CD4-positive, alpha-beta T cell treated with Interleukin-4 for 1 hour (primary cell): ENCODE data around the gene CPM.
"Not testable (repeated sequence)": the region's sequence is repeated elsewhere in the genome, so short reads cannot be mapped to it uniquely, and the experiment has no call there.

Experiments used
- DNase-seq, 2 donors: peaks; one replicate each; pipeline ENCODE4 v3.0.0-alpha.2; 2020 to 2022

CPM gene

GRCh38 chr12:68804657-68805591 lies 128.0 kb downstream of the CPM start:
- DNase-seq, result no peak

GRCh38 chr12:68803948-68804656 lies 128.9 kb downstream of the CPM start:
- DNase-seq, result no peak

GRCh38 chr12:68802911-68803651 lies 129.9 kb downstream of the CPM start:
- not testable (repeated sequence) for DNase-seq

- not testable (repeated sequence) for DNase-seq
Observed at GRCh38 chr12:68802372-68802745, 130.6 kb downstream of the CPM start.
